WTC11 (cell line): Measurements from ENCODE around the gene INVS. TPM values are rescaled to one million over a fixed set of nuclear protein-coding genes. Genes with fewer than 3 reads are reported as not detected.

Source experiments
- ATAC-seq: fragments of 200-7000 bp; cut with Tn5 transposase; 2 replicates; pipeline ENCODE4 v1.10.0; 2021; ENCODE audit warnings: mild to moderate bottlenecking, moderate library complexity
- CTCF ChIA-PET: fragments of 300-600 bp; sonication (Branson Sonifier 250); formaldehyde crosslinking; loops from one replicate; lab custom pipeline; 2021; ENCODE audit warnings: antibody characterized with exemption; lab: Charles Lee
- POLR2A ChIA-PET: fragments of 350-600 bp; sonication (Branson Sonifier 250); formaldehyde crosslinking; loops from one replicate; lab custom pipeline; 2021; ENCODE audit warnings: antibody characterized with exemption; lab: Charles Lee
- DNase-seq: peaks from one replicate; pipeline ENCODE4 v3.0.0; 2021; ENCODE audit warnings: low spot score
- H3K27ac Mint-ChIP-seq: 2 replicates; pipeline ENCODE4 v1.8.0; 2021; ENCODE audit warnings: mixed read lengths
- H3K27me3 Mint-ChIP-seq: 2 replicates; pipeline ENCODE4 v1.8.0; 2021; ENCODE audit warnings: low read depth, mild to moderate bottlenecking, moderate library complexity, mixed read lengths
- H3K36me3 Mint-ChIP-seq: 2 replicates; pipeline ENCODE4 v1.8.0; 2021; ENCODE audit warnings: mixed read lengths
- H3K4me1 Mint-ChIP-seq: 2 replicates; pipeline ENCODE4 v1.8.0; 2022; ENCODE audit warnings: mixed read lengths
- H3K4me3 Mint-ChIP-seq: 2 replicates; pipeline ENCODE4 v1.8.0; 2021; ENCODE audit warnings: mild to moderate bottlenecking, moderate library complexity, mixed read lengths
- H3K9me3 Mint-ChIP-seq: 2 replicates; pipeline ENCODE4 v1.8.0; 2021; ENCODE audit warnings: mixed read lengths
- ATF3 ChIP-seq: sonication (generic); formaldehyde crosslinking; conservative IDR thresholded peaks from 2 replicates; pipeline ENCODE4 v1.8.1; 2022; ENCODE audit warnings: mild to moderate bottlenecking, missing genetic modification reagents
- ATF6 ChIP-seq: sonication (generic); formaldehyde crosslinking; IDR thresholded peaks from 2 replicates; pipeline ENCODE4 v1.8.1; 2023; ENCODE audit warnings: mild to moderate bottlenecking, missing genetic modification reagents
- CTCF ChIP-seq: fragments of 200-600 bp; IDR thresholded peaks from 2 replicates; pipeline ENCODE4 v1.8.0; 2022; ENCODE audit warnings: antibody characterized with exemption
- E2F1 ChIP-seq: sonication (generic); formaldehyde crosslinking; IDR thresholded peaks from 2 replicates; pipeline ENCODE4 v1.8.0; 2022; ENCODE audit warnings: mild to moderate bottlenecking, missing genetic modification reagents
- E2F4 ChIP-seq: sonication (generic); formaldehyde crosslinking; IDR thresholded peaks from 2 replicates; pipeline ENCODE4 v1.8.1; 2022; ENCODE audit warnings: low read depth, mild to moderate bottlenecking, moderate library complexity, missing genetic modification reagents, borderline replicate concordance
- EMX1 ChIP-seq: fragments of 250-450 bp; sonication (Bioruptor Pico); IDR thresholded peaks from 2 replicates; pipeline ENCODE4 v1.8.0; 2021; ENCODE audit warnings: mild to moderate bottlenecking
- ESRRA ChIP-seq: sonication (generic); formaldehyde crosslinking; IDR thresholded peaks from 2 replicates; pipeline ENCODE4 v1.8.1; 2022; ENCODE audit warnings: mild to moderate bottlenecking, missing genetic modification reagents, borderline replicate concordance
- FOXP4 ChIP-seq: sonication (generic); formaldehyde crosslinking; IDR thresholded peaks from 2 replicates; pipeline ENCODE4 v1.8.0; 2022; ENCODE audit warnings: mild to moderate bottlenecking, missing genetic modification reagents
- GRHL2 ChIP-seq: fragments of 250-450 bp; sonication (Bioruptor Pico); IDR thresholded peaks from 2 replicates; pipeline ENCODE4 v1.8.0; 2022; ENCODE audit warnings: mild to moderate bottlenecking, moderate library complexity; ENCODE audit not compliant: insufficient replicate concordance, severe bottlenecking
- IRF1 ChIP-seq: sonication (generic); formaldehyde crosslinking; IDR thresholded peaks from 2 replicates; pipeline ENCODE4 v1.8.0; 2023; ENCODE audit warnings: missing genetic modification reagents
- IRF2 ChIP-seq: sonication (generic); formaldehyde crosslinking; IDR thresholded peaks from 2 replicates; pipeline ENCODE4 v1.8.0; 2022; ENCODE audit warnings: low read depth, missing genetic modification reagents, borderline replicate concordance
- MLX ChIP-seq: sonication (generic); formaldehyde crosslinking; IDR thresholded peaks from 2 replicates; pipeline ENCODE4 v1.8.1; 2023; ENCODE audit warnings: mild to moderate bottlenecking, missing genetic modification reagents, moderate library complexity
- MYBL2 ChIP-seq: sonication (generic); formaldehyde crosslinking; IDR thresholded peaks from 2 replicates; pipeline ENCODE4 v1.8.1; 2023; ENCODE audit warnings: mild to moderate bottlenecking, moderate library complexity, missing genetic modification reagents
- NFE2L1 ChIP-seq: sonication (generic); formaldehyde crosslinking; IDR thresholded peaks from 2 replicates; pipeline ENCODE4 v1.8.1; 2023; ENCODE audit warnings: missing genetic modification reagents
- NR1H2 ChIP-seq: sonication (generic); formaldehyde crosslinking; IDR thresholded peaks from 2 replicates; pipeline ENCODE4 v1.9.0; 2021; ENCODE audit warnings: mild to moderate bottlenecking, moderate library complexity, missing genetic modification reagents
- SMAD4 ChIP-seq: sonication (generic); formaldehyde crosslinking; IDR thresholded peaks from 2 replicates; pipeline ENCODE4 v1.8.0; 2022; ENCODE audit warnings: mild to moderate bottlenecking, missing genetic modification reagents
- STAT6 ChIP-seq: sonication (generic); formaldehyde crosslinking; conservative IDR thresholded peaks from 2 replicates; pipeline ENCODE4 v1.8.1; 2023; ENCODE audit warnings: mild to moderate bottlenecking, low read depth, missing genetic modification reagents, moderate library complexity
- ZNF138 ChIP-seq: sonication (generic); formaldehyde crosslinking; conservative IDR thresholded peaks from 2 replicates; pipeline ENCODE4 v1.8.1; 2022; ENCODE audit warnings: mild to moderate bottlenecking, moderate library complexity, missing genetic modification reagents
- ZNF219 ChIP-seq: sonication (generic); formaldehyde crosslinking; IDR thresholded peaks from 2 replicates; pipeline ENCODE4 v1.8.0; 2023; ENCODE audit warnings: missing genetic modification reagents, mild to moderate bottlenecking, borderline replicate concordance
- ZNF425 ChIP-seq: fragments of 250-450 bp; sonication (Bioruptor Pico); conservative IDR thresholded peaks from 2 replicates; pipeline ENCODE4 v1.9.0; 2021; ENCODE audit warnings: mild to moderate bottlenecking
- ZNF671 ChIP-seq: fragments of 250-450 bp; sonication (Bioruptor Pico); IDR thresholded peaks from 2 replicates; pipeline ENCODE4 v1.8.0; 2021; ENCODE audit warnings: mild to moderate bottlenecking
- total RNA-seq: library from RNA; stranded (reverse); gene quantifications from 3 replicates; pipeline ENCODE4 v1.2.3, GENCODE V29; 2021

The INVS gene
- total RNA-seq, 1 experiment from 2014 or later: 8.1 TPM

GRCh38 chr9:100191264-100191663, 92.2 kb downstream of the INVS start (continued):
- TF ChIP-seq ATF6 (no peak), MYBL2 (no peak), ZNF138 (no peak), STAT6 (CRISPR knock-in tag) (no peak), ATF3 (CRISPR knock-in tag) (no peak), NFE2L1 (CRISPR knock-in tag) (no peak), CTCF (no peak)

GRCh38 chr9:100193078-100193477, 94.0 kb downstream of the INVS start:
- peaks cover 33% of the 10 kb centered on the region for H3K9me3 Mint-ChIP-seq
- peaks cover 15% of the 10 kb centered on the region; the same call in 1 of the 2 replicates for H3K4me1 Mint-ChIP-seq
- no peak overlapping the region for H3K4me3 Mint-ChIP-seq
- no peak for ATAC-seq
- no peak for DNase-seq
- CTCF ChIA-PET: no interaction called here
- POLR2A ChIA-PET: no interaction called here
- no peaks in the 10 kb centered on the region; the same call in 1 of the 2 replicates for H3K27me3 Mint-ChIP-seq
- no peak overlapping the region for H3K27ac Mint-ChIP-seq
- H3K36me3 Mint-ChIP-seq: peaks cover 26% of the 10 kb centered on the region
- no peak for TF ChIP-seq IRF1 (CRISPR knock-in tag)
- TF ChIP-seq MLX (CRISPR knock-in tag): no peak
- TF ChIP-seq NR1H2 (CRISPR knock-in tag): no peak
- no peak for TF ChIP-seq FOXP4 (CRISPR knock-in tag)
- TF ChIP-seq ESRRA (CRISPR knock-in tag): no peak
- no peak for TF ChIP-seq ZNF425 (CRISPR knock-in tag)
- TF ChIP-seq EMX1 (CRISPR knock-in tag): no peak
- TF ChIP-seq ZNF671 (CRISPR knock-in tag): no peak
- TF ChIP-seq SMAD4: no peak
- TF ChIP-seq IRF2: no peak
- TF ChIP-seq GRHL2 (CRISPR knock-in tag): no peak
- no peak for TF ChIP-seq E2F1 (CRISPR knock-in tag)
- no peak for TF ChIP-seq E2F4
- TF ChIP-seq ZNF219 (CRISPR knock-in tag): no peak
